Fibroblast of gingiva (primary cell): ENCODE data around the gene GPR6.

Experiments used
- DNase-seq: peaks from one replicate; pipeline ENCODE4 v3.0.0-alpha.2; 2011; ENCODE audit warnings: low read depth

The GPR6 gene

GRCh38 chr6:109978174-109979032 lies at the start of gene GPR6:
GPR6 (plus strand) TSS chr6:109978311; CDS start chr6:109979113, 802 bp downstream.
- peak; percentile 24 for DNase-seq

- DNase-seq = no peak
These were observed 43.8 kb upstream of the GPR6 start for GRCh38 chr6:109934293-109934692.

- DNase-seq = no peak
These were observed 38.5 kb upstream of the GPR6 start for GRCh38 chr6:109939654-109940053.

GRCh38 chr6:109944448-109944847 lies 33.7 kb upstream of the GPR6 start:
- no peak for DNase-seq

- DNase-seq = no peak
These were observed 33.0 kb upstream of the GPR6 start for GRCh38 chr6:109945091-109945490.

GRCh38 chr6:109946979-109947378 lies 31.1 kb upstream of the GPR6 start:
- no peak for DNase-seq

DNA sequence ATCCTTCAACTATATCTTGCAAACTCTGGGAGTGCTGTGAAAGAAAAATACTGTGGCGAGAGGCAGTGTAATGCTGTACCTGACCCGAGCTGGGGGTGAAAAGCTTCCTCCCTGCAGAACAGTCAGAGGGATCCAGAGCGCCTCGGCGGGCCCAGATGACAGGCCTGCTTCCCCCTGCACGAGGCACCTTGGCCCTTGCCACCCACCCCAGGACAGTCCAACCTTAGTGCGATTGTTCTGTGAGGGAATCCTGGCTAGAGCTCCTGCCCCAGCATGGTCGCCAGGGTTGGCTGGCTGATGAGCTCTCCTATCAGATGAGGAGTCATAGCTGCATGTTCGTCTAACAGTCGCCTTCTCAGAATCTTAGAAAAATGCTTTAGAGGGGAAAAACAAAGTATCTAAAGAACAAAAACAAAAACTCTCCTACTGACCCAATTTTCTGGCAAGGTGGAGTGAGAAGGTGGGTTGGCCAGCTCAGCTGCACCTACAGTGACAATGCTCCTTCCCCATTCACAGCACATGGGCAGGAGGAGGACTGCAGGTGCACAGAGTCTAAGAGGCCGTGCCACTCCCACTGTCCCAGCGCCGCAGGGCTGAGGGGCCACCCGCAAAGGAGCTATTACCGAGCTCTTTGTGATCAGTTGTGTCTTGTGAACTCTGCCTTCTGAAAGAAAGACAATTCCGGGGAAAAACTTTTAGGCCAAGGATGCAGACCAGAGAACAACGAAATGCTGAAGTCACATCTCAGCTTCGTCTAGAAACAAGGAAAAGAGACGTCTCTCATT lies 28.6 kb upstream of the GPR6 start:
- no peak for DNase-seq

DNA sequence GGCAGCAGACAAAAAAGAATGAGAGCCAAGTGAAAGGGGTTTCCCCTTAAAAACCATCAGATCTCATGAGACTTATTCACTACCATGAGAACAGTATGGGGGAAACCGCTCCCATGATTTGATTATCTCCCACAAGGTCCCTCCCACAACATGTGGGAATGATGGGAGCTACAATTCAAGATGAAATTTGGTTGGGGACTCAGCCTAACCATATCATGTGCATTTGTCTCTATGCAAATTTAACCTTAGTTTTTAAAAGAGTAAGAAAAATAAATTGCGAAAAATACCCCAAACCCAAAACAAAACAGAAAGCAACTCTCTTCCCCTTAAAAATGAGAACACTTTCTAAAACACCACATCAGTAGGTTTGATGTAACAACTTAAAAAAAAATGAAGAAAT lies 22.6 kb upstream of the GPR6 start:
- no peak for DNase-seq

GRCh38 chr6:109958626-109959025 lies 19.5 kb upstream of the GPR6 start:
- DNase-seq = no peak

DNA sequence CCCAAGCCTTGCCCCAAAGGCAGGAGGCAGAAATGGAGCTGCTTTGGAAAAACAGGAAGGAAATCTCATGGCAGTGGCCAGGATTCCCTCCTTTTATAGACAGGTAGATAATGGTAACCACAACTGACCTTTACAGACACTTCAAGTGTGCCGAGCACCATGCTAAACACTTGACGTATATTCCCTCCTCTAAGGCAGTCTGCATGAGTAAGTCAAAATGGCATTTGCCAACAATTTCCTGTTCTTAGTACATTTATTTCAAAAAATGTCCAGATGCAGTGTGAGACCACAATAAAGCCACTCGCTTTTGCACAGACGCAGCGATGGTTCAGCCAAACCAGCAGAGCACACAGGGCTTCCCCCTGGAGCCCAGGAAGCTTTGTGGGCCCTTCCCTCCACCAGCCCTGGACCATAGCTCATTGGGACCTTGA lies 16.5 kb upstream of the GPR6 start:
- no peak for DNase-seq

DNA sequence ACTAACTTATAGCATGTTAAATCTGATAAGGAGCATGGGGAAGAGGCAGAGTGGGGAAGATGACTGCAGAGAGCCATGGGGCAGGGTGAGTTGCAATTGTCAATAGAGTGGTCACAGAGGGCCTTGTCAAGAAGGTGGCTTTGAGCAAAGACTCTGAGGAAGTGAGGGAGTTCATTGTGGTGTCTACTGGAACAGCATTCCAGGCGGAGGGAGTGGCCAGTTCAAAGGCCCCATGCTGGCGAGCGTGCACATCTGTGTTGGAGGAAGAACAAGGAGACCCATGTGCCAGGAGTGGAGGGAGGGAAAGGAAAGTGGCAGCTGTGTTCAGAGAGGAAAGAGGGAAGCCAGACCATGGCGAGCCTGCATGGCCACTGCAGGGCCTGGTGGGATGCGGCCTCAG lies 15.8 kb upstream of the GPR6 start:
- no peak for DNase-seq

DNA sequence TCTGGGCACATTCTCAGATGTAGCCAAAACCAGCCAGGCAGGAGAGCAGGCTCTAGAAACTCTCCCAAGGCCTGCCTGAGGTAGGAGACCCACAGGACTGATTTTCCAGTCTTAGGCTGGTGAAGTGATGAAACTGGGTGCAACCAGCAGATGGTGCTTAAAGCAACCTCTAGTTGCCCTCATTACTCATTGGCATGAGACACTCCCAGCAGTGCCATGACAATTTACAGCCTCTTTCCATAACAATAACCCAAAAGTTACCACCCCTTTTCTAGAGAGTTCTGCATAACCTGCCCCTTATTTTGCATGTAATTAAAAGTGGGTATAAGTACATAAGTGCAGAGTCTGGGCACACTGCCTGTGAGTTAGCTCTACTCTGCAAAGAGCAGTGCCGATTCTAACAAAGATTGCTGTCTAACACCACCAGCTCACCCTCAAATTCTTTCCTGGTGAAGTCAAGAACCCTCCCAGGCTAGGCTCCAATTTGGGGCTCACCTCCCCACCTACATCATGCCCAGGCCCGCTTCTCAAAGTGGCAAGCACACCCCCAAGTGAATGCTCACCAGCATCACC lies 14.4 kb upstream of the GPR6 start:
- DNase-seq = no peak

GRCh38 chr6:109964949-109965348 lies 13.2 kb upstream of the GPR6 start:
- DNase-seq = no peak

DNA sequence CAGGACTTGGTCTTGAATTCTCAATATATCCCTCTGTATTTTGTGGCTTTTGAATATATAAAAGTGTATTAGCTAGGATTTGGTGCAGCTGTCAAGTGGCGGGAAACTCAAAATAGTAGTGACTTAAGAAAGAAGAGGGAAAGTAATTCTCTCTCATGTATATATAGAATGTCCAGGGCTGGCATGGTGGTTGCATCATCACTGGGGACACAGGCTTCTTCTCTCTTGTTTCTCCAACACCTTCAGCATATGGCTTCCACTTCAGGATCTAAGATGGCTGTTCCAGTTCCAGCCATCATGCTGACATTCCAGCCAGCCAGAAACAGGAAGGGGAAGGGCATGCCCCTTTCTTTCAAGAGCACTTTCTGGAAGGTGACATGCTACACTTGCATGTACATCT lies 11.8 kb upstream of the GPR6 start:
- no peak for DNase-seq

GRCh38 chr6:109977791-109978173 lies 329 bp upstream of the GPR6 start:
- DNase-seq = no peak

DNA sequence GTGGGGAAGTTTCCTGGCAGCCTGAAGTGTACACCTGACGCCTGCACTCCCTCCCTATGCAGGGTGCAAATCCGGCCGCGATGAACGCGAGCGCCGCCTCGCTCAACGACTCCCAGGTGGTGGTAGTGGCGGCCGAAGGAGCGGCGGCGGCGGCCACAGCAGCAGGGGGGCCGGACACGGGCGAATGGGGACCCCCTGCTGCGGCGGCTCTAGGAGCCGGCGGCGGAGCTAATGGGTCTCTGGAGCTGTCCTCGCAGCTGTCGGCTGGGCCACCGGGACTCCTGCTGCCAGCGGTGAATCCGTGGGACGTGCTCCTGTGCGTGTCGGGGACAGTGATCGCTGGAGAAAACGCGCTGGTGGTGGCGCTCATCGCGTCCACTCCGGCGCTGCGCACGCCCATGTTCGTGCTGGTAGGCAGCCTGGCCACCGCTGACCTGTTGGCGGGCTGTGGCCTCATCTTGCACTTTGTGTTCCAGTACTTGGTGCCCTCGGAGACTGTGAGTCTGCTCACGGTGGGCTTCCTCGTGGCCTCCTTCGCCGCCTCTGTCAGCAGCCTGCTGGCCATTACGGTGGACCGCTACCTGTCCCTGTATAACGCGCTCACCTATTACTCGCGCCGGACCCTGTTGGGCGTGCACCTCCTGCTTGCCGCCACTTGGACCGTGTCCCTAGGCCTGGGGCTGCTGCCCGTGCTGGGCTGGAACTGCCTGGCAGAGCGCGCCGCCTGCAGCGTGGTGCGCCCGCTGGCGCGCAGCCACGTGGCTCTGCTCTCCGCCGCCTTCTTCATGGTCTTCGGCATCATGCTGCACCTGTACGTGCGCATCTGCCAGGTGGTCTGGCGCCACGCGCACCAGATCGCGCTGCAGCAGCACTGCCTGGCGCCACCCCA lies 1.2 kb downstream of the GPR6 start:
- no peak for DNase-seq

DNA sequence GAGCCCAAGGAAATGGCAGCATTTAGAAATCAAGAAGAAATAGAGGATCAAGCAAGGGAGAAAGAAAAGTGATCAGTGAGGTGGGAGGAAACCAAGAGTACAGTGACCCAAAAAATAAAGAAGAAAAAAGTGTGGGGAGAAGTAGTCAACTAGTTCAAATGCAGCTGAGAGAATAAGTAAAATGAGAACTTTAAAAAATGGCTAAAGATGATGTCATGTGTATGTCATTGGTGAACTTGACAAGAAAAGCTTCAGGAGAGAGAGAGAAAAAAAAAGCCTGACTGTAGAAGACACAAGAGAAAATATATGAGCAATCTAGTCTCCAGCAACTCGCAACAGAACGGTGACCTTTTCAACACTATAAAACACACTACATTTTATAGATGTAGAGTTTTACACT lies 6.3 kb downstream of the GPR6 start:
- no peak for DNase-seq

DNA sequence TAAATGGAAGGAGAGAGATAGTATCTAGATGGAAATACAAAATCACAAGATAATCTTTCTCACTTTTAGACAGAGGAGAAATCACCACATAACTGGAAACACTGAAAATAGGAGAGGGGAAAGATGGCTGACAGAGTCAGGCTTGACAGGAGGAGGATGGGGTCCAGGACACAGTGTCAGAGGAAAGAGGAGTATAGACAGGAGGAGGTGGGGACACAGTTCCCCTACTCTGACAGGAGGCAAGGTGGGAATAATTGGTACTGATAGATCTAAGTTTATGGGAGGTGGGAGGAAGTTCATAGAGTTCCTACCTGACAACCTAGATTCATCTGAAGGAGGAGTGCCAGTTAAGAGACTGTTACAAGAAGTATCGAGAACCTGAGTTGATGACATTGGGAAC lies 9.1 kb downstream of the GPR6 start:
- DNase-seq = no peak

- no peak for DNase-seq
These were observed 13.3 kb downstream of the GPR6 start for GRCh38 chr6:109991201-109992101.

GRCh38 chr6:109998159-109998785 lies 20.2 kb downstream of the GPR6 start:
- no peak for DNase-seq
